Adipocyte (in vitro differentiated cells): Measurements from ENCODE around the gene FHOD3.

Source experiments
- DNase-seq: peaks from one replicate; pipeline ENCODE4 v3.0.0-alpha.2; 2015; ENCODE audit warnings: low read depth
- H3K27me3 ChIP-seq: replicated peaks from 2 replicates; pipeline ENCODE4 v1.7.0; 2013; ENCODE audit warnings: mild to moderate bottlenecking, low read length, moderate library complexity; ENCODE audit not compliant: control insufficient read depth, insufficient read depth
- H3K36me3 ChIP-seq: 2 replicates; pipeline ENCODE4 v1.7.0; 2013; ENCODE audit warnings: low read length, mild to moderate bottlenecking, moderate library complexity; ENCODE audit not compliant: control insufficient read depth, insufficient read depth, severe bottlenecking
- H3K4me1 ChIP-seq: 2 replicates; pipeline ENCODE4 v1.7.0; 2013; ENCODE audit warnings: mild to moderate bottlenecking, low read length, moderate library complexity; ENCODE audit not compliant: control insufficient read depth, insufficient read depth
- H3K4me3 ChIP-seq: 2 replicates; pipeline ENCODE4 v1.7.0; 2013; ENCODE audit warnings: mild to moderate bottlenecking, low read length, moderate library complexity
- H3K9ac ChIP-seq: 2 replicates; pipeline ENCODE4 v1.7.0; 2013; ENCODE audit warnings: mild to moderate bottlenecking, low read length, moderate library complexity
- H3K9me3 ChIP-seq: 2 replicates; pipeline ENCODE4 v1.7.0; 2013; ENCODE audit warnings: mild to moderate bottlenecking, low read length, moderate library complexity; ENCODE audit not compliant: control insufficient read depth

FHOD3 gene

DNA sequence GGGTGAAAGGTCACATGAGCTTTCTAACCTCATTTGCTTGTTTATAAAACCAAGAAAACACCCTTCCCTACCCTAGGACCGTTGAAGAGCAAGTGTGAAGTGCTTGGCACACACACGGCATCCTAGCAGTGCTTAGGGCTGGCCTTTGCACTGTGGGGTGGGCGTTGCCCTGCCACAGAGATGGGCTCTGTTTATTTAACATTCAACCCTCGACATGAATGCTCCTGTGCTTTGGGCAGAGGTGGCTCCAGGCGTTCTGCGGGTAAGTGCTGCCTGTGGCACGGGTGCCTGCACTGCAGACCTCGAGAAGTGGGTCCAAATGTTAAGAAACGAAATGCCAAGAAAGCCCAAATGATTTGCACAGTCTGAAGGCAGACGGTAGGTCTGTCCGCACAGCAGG lies 170.1 kb downstream of the FHOD3 start:
- Histone ChIP-seq H3K27me3 (no peaks in the 10 kb centered on the region), H3K4me1 (no peaks in the 10 kb centered on the region), H3K36me3 (no peaks in the 10 kb centered on the region), H3K9ac (no peak overlapping the region), H3K9me3 (no peaks in the 10 kb centered on the region), H3K4me3 (no peak overlapping the region)
- DNase-seq, result no peak

DNA sequence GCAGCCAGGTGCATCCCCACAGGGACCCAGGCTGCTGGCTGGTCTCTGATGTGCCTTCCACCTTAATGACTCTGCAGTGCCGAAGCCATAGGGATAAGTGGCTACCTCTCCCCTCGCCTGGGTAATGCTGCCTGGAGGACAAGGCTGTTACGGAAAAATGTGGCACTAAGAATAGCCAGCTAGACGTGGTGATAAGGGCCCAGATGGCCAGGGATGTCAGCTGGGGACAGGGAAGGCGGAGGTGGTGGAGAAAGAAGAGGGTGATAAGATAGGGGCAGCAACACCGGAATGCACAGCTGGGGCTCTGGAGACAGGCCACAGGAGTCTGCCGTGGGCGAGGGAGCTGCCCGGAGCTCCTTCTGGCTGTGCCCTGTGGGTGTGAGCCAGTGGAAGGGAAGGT lies 170.6 kb downstream of the FHOD3 start:
- H3K4me3 ChIP-seq, result no peak overlapping the region
- no peaks in the 10 kb centered on the region for H3K36me3 ChIP-seq
- H3K27me3 ChIP-seq, result no peaks in the 10 kb centered on the region
- no peak for DNase-seq
- H3K4me1 ChIP-seq, result no peaks in the 10 kb centered on the region
- H3K9me3 ChIP-seq, result no peaks in the 10 kb centered on the region
- no peak overlapping the region for H3K9ac ChIP-seq

DNA sequence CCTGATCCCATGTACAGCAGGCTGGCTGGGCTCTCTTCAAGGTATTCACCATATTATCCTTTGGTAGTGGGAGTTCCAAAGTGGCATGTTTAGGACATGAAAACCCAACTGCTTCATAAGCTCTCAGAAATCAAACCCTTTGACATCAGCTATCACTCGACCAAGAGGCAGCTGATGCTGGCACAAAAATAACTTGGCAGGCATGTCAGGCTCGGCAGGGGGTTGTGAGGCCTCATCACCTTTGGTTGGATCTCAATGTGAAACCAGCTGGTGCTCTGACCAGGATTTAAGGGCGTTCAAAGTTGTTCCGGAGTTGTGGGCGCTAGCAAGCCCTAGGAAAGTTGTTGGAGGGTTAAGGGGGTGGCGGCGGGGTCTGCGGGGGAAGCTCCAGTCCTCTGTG lies 171.9 kb downstream of the FHOD3 start:
- Histone ChIP-seq H3K9me3 (no peaks in the 10 kb centered on the region), H3K4me1 (no peaks in the 10 kb centered on the region), H3K36me3 (no peaks in the 10 kb centered on the region), H3K4me3 (no peak overlapping the region), H3K27me3 (no peaks in the 10 kb centered on the region), H3K9ac (no peak overlapping the region)
- DNase-seq, result no peak

DNA sequence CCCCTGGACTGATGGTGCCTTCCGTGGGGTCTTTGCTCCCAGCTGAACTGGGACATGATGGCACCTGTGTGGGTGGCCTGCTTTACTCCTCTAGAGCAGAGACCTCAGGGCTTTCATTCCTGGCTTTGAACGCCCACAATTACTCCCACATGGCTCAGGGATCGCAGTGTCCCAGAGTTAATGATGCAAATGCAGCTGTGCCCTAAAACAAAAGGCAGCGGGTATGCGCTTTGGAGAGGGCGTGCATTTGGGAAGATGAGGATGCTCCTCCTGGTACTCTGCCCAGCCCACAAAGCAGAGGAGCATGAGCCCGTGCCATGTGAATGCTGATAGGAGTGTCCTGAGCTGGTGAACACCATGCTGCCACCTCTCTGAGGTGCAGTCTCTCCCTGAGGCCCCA lies 173.4 kb downstream of the FHOD3 start:
- no peaks in the 10 kb centered on the region for H3K4me1 ChIP-seq
- H3K27me3 ChIP-seq, result no peaks in the 10 kb centered on the region
- H3K36me3 ChIP-seq, result no peaks in the 10 kb centered on the region
- no peaks in the 10 kb centered on the region for H3K9me3 ChIP-seq
- H3K4me3 ChIP-seq, result no peak overlapping the region
- H3K9ac ChIP-seq, result no peak overlapping the region
- DNase-seq, result no peak

DNA sequence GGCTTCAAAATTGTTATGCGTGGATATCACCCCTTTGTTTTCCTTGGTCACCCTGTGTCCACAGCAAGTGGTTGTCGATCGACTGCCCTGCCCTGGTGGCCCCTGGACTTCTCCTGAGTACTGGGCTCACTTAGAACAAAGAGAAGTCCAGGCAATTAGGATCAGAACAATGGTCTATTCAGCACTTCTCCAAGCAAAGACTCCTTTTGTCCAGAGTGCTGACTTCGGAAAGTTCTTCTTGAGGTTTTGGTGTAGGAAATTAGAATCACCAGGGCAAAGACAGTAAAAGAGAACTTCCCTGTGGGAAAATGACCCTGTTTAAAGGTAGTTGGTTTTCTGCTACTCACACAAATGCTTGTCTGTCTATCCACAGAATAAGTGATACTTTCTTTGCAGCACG lies 173.9 kb downstream of the FHOD3 start:
- H3K36me3 ChIP-seq, result no peaks in the 10 kb centered on the region
- no peaks in the 10 kb centered on the region for H3K9me3 ChIP-seq
- no peak overlapping the region for H3K9ac ChIP-seq
- H3K27me3 ChIP-seq, result no peaks in the 10 kb centered on the region
- H3K4me1 ChIP-seq, result no peaks in the 10 kb centered on the region
- no peak overlapping the region for H3K4me3 ChIP-seq
- DNase-seq, result no peak

DNA sequence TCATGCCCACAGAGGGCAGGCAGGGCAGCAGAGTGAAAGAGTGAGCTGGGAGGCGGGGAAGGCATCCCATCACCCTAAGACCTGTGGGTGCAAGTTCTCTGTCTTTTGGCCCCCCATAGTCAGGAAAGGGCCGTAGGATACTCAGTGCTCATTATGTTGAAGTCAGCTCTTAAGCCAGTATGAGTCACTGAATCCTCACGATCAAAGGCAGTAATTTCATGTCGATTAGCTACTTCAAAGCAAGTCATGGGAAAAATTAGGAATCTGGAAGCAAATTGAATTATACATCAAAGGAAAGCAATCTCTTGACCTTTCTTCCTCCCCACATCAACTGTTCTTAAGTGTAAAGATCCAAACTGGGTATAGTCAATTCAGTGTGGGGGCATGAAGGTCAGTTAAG lies 178.9 kb downstream of the FHOD3 start:
- DNase-seq, result no peak
- H3K36me3 ChIP-seq, result no peaks in the 10 kb centered on the region
- H3K4me1 ChIP-seq, result no peaks in the 10 kb centered on the region
- no peak overlapping the region for H3K9ac ChIP-seq
- no peaks in the 10 kb centered on the region for H3K9me3 ChIP-seq
- no peaks in the 10 kb centered on the region for H3K27me3 ChIP-seq
- H3K4me3 ChIP-seq, result no peak overlapping the region

DNA sequence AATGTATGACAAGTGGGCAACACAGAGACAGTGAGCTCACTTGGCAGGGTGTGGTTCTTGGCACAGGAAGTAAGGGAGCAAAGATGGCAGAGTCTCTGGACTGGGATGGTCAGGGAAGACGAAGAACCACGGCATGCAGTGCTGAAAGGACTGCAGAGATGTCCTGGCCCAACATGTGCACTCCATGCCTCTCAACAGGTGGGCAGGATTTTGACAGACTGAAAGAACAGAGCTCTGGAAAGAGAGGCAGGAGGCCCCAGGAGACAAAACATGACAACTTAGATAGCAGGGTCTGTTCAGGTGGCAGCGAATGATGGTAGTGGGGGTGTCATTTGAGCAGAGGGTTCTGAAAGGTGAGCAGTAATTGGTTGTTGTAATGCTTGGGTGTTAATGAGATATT lies 180.3 kb downstream of the FHOD3 start:
- H3K36me3 ChIP-seq, result no peaks in the 10 kb centered on the region
- H3K4me3 ChIP-seq, result no peak overlapping the region
- no peak overlapping the region for H3K9ac ChIP-seq
- DNase-seq, result no peak
- peaks cover under 1% of the 10 kb centered on the region for H3K4me1 ChIP-seq
- no peaks in the 10 kb centered on the region for H3K9me3 ChIP-seq
- H3K27me3 ChIP-seq, result no peaks in the 10 kb centered on the region

DNA sequence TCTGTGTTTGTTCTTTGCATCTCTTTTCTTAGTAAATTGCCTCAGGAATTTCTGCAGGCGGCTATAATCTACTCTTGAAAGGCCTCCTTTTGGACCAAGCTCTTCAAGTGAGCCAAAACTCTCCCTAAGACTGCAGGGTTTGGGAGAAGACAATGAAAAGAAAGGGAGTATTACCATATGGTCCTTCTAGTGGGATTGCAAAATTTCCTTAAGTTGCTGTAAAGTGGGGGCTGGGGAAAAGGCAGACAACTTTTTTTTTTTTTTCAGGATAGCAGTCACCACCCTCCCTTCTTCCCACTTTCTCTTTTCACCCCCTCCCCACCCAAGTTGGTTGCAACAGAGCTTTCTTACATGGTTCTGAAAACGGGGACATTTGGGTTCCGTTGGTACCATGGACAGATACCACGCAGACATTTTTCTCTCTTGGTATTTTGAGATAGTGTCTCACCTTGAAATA lies 183.7 kb downstream of the FHOD3 start:
- Histone ChIP-seq H3K4me1 (peaks cover 3% of the 10 kb centered on the region), H3K9me3 (no peaks in the 10 kb centered on the region), H3K36me3 (no peaks in the 10 kb centered on the region), H3K27me3 (no peaks in the 10 kb centered on the region), H3K4me3 (no peak overlapping the region), H3K9ac (no peak overlapping the region)
- DNase-seq, result no peak

DNA sequence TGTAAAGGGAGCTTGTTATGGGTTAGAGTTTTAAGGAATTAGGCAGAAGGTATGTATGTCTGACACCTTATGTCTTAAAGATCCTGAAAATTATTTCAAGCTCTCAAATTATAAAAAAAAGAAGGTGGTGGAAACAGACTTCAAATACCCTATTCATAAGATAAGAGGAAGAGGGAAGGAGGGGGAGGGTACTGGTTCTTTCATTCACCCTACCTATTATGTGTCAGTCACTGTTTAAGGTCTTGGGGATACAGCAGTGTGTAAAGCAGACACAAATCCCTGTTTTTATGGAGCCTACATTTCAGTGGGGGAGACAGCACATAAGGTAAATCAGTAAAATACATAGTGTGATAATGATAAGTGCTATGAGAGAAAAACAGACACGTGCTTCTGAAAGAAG lies 184.4 kb downstream of the FHOD3 start:
- no peaks in the 10 kb centered on the region for H3K9me3 ChIP-seq
- H3K9ac ChIP-seq, result no peak overlapping the region
- H3K4me3 ChIP-seq, result no peak overlapping the region
- H3K27me3 ChIP-seq, result no peaks in the 10 kb centered on the region
- no peaks in the 10 kb centered on the region for H3K36me3 ChIP-seq
- peaks cover 3% of the 10 kb centered on the region for H3K4me1 ChIP-seq
- no peak for DNase-seq

DNA sequence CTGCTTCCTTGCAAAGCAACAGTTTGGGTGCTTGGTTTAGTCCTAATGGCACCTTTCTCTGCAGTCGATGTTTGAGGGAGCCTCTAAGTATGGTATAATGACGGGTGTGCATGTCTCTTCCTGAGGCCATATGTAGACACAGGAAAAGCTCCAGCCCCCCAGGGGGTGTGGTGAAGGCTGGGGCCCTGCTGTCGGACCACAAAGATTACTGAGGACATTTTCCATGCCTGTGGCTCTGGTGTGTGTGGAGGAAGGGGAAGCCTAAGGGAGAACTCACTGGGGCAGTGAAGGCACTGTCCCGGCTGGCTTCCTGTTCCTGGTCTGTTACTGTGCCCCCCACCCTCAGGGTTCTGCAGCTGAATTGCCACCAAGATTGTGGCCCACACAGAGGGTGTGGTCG lies 187.1 kb downstream of the FHOD3 start:
- Histone ChIP-seq H3K9ac (no peak overlapping the region), H3K4me3 (no peak overlapping the region), H3K4me1 (peaks cover 3% of the 10 kb centered on the region), H3K36me3 (no peaks in the 10 kb centered on the region), H3K9me3 (no peaks in the 10 kb centered on the region), H3K27me3 (no peaks in the 10 kb centered on the region)
- no peak for DNase-seq

DNA sequence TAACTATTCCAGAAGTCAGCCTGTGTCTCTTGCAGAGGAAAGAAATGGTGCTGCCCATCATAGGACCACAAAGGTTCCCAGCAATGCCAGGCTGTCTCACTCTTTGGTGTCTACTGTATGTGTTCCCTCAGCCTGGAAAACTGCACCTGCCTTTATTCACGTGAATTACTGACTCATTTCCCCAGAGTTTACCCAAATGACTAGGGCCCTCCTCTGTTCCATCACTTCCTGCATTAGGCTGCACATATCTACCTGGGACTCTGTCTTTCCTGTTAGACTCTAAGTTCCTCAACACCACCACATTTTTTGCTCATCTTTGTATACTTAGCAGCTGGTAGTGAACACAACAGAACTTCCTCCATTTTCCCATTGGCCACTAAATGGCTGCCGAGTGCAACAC lies 188.3 kb downstream of the FHOD3 start:
- Histone ChIP-seq H3K9me3 (no peaks in the 10 kb centered on the region), H3K36me3 (no peaks in the 10 kb centered on the region), H3K9ac (no peak overlapping the region), H3K27me3 (no peaks in the 10 kb centered on the region), H3K4me3 (no peak overlapping the region), H3K4me1 (peaks cover 3% of the 10 kb centered on the region)
- no peak for DNase-seq

DNA sequence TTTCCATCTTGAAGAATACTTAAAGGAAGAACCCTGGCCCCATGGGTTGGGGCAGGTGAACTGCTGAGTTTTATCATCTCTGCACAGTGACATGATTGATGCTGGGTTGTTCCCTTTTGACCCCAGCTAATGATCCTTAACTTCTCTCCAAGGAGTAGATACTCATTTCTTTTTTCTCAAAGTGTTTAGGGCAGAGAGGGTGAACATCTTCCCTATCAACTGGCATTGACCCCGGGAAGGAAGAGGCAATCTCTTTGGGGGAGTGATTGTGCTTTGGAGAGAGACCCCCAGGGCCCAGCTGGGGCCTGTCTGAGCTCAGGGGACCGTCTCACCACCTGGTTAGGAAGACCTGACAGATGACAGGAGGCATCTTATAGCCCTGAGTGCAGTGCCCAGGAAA lies 190.6 kb downstream of the FHOD3 start:
- Histone ChIP-seq H3K36me3 (no peaks in the 10 kb centered on the region), H3K4me3 (no peak overlapping the region), H3K27me3 (no peaks in the 10 kb centered on the region), H3K4me1 (no peaks in the 10 kb centered on the region), H3K9ac (no peak overlapping the region), H3K9me3 (no peaks in the 10 kb centered on the region)
- DNase-seq, result no peak
